H9 (cell line): Measurements from ENCODE around the gene IFT122. TPM values are rescaled to one million over a fixed set of nuclear protein-coding genes. Genes with fewer than 3 reads are reported as not detected.
"Not testable (repeated sequence)": the region's sequence is repeated elsewhere in the genome, so short reads cannot be mapped to it uniquely, and the experiment has no call there.

Experiments
- DNase-seq: peaks from one replicate; pipeline ENCODE4 v3.0.0-alpha.2; 2017
- H2AFZ ChIP-seq: one replicate; pipeline ENCODE4 v1.6.1; 2013; ENCODE audit warnings: mild to moderate bottlenecking, low read length, control low read depth, moderate library complexity
- H2AK5ac ChIP-seq: 2 replicates; pipeline ENCODE4 v1.6.1; 2013; ENCODE audit warnings: low read length, control low read depth, mixed read lengths; ENCODE audit not compliant: insufficient read length
- H2BK120ac ChIP-seq: one replicate; pipeline ENCODE4 v1.6.1; 2013; ENCODE audit warnings: low read depth, mild to moderate bottlenecking, low read length, control low read depth, inconsistent platforms; ENCODE audit not compliant: poor library complexity, severe bottlenecking
- H2BK12ac ChIP-seq: 2 replicates; pipeline ENCODE4 v1.6.1; 2013; ENCODE audit warnings: low read length, control low read depth, mixed read lengths, low read depth; ENCODE audit not compliant: insufficient read length
- H2BK15ac ChIP-seq: 2 replicates; pipeline ENCODE4 v1.6.1; 2013; ENCODE audit warnings: low read depth, low read length, control low read depth
- H2BK20ac ChIP-seq: one replicate; pipeline ENCODE4 v1.6.1; 2013; ENCODE audit warnings: low read depth, mild to moderate bottlenecking, low read length, control low read depth, inconsistent platforms; ENCODE audit not compliant: poor library complexity, severe bottlenecking
- H2BK5ac ChIP-seq: 2 replicates; pipeline ENCODE4 v1.6.1; 2013; ENCODE audit warnings: low read length, control low read depth, mixed read lengths; ENCODE audit not compliant: insufficient read length
- H3K14ac ChIP-seq: 2 replicates; pipeline ENCODE4 v1.6.1; 2013; ENCODE audit warnings: low read length, control low read depth; ENCODE audit not compliant: insufficient read depth
- H3K18ac ChIP-seq: 2 replicates; pipeline ENCODE4 v1.6.1; 2013; ENCODE audit warnings: low read depth, mild to moderate bottlenecking, mixed read lengths, low read length, control low read depth; ENCODE audit not compliant: insufficient read length
- H3K23ac ChIP-seq: 2 replicates; pipeline ENCODE4 v1.6.1; 2013; ENCODE audit warnings: low read length, control low read depth, mixed read lengths, low read depth; ENCODE audit not compliant: insufficient read length
- H3K23me2 ChIP-seq: 2 replicates; pipeline ENCODE4 v1.6.1; 2013; ENCODE audit warnings: low read depth, mild to moderate bottlenecking, mixed read lengths, low read length, control low read depth; ENCODE audit not compliant: insufficient read length, poor library complexity, severe bottlenecking
- H3K27ac ChIP-seq: 2 replicates; pipeline ENCODE4 v1.5.1; 2013; ENCODE audit warnings: low read length, control low read depth, mixed read lengths, low read depth; ENCODE audit not compliant: insufficient read length
- H3K27me3 ChIP-seq: 2 replicates; pipeline ENCODE4 v1.6.1; 2013; ENCODE audit warnings: low read length, control low read depth, inconsistent platforms; ENCODE audit not compliant: insufficient read depth
- H3K4ac ChIP-seq: 2 replicates; pipeline ENCODE4 v1.6.1; 2013; ENCODE audit warnings: low read depth, mild to moderate bottlenecking, control low read depth, inconsistent platforms, low read length, moderate library complexity
- H3K4me1 ChIP-seq: 2 replicates; pipeline ENCODE4 v1.6.1; 2013; ENCODE audit warnings: low read length, control low read depth, inconsistent platforms; ENCODE audit not compliant: insufficient read depth
- H3K4me2 ChIP-seq: 2 replicates; pipeline ENCODE4 v1.6.1; 2013; ENCODE audit warnings: low read length, control low read depth, mixed read lengths; ENCODE audit not compliant: insufficient read length, insufficient read depth
- H3K56ac ChIP-seq: 2 replicates; pipeline ENCODE4 v1.6.1; 2013; ENCODE audit warnings: low read depth, mild to moderate bottlenecking, mixed read lengths, low read length, control low read depth; ENCODE audit not compliant: insufficient read length
- H3K79me1 ChIP-seq: 2 replicates; pipeline ENCODE4 v1.6.1; 2013; ENCODE audit warnings: low read depth, mild to moderate bottlenecking, moderate library complexity, low read length, control low read depth, inconsistent platforms; ENCODE audit not compliant: insufficient read depth, poor library complexity, severe bottlenecking
- H3K79me2 ChIP-seq: 2 replicates; pipeline ENCODE4 v1.6.1; 2013; ENCODE audit warnings: low read length, control low read depth, inconsistent platforms; ENCODE audit not compliant: insufficient read depth
- H3K9ac ChIP-seq: 2 replicates; pipeline ENCODE4 v1.6.1; 2013; ENCODE audit warnings: low read length, control low read depth, mixed read lengths; ENCODE audit not compliant: insufficient read length; ENCODE audit errors: extremely low read depth
- H3K9me3 ChIP-seq: one replicate; pipeline ENCODE4 v1.6.1; 2013; ENCODE audit warnings: low read depth, low read length, inconsistent platforms; ENCODE audit not compliant: control insufficient read depth
- H3T11ph ChIP-seq: one replicate; pipeline ENCODE4 v1.6.1; 2013; ENCODE audit warnings: mild to moderate bottlenecking, low read length, control low read depth, inconsistent platforms
- H4K20me1 ChIP-seq: one replicate; pipeline ENCODE4 v1.6.1; 2013; ENCODE audit not compliant: control insufficient read depth, insufficient read length, insufficient read depth
- H4K5ac ChIP-seq: 2 replicates; pipeline ENCODE4 v1.6.1; 2013; ENCODE audit warnings: low read depth, mild to moderate bottlenecking, mixed read lengths, low read length, control low read depth; ENCODE audit not compliant: insufficient read length
- H4K8ac ChIP-seq: replicated peaks from 2 replicates; pipeline ENCODE4 v1.6.1; 2013; ENCODE audit warnings: low read length, control low read depth, mixed read lengths, low read depth; ENCODE audit not compliant: insufficient read length
- H4K91ac ChIP-seq: 2 replicates; pipeline ENCODE4 v1.6.1; 2013; ENCODE audit warnings: low read depth, mild to moderate bottlenecking, moderate library complexity, mixed read lengths, low read length, control low read depth; ENCODE audit not compliant: insufficient read length
- H3K27ac Mint-ChIP-seq, 3 experiments: 2 replicates in 2 of 3; 3 replicates in 1 of 3; pipeline ENCODE4 v1.8.0; 2020 to 2021; ENCODE audit warnings: mixed read lengths in 3 of 3, mild to moderate bottlenecking in 1 of 3, moderate library complexity in 1 of 3
- H3K27me3 Mint-ChIP-seq: 2 replicates; pipeline ENCODE4 v1.8.0; 2021; ENCODE audit warnings: low read depth, mild to moderate bottlenecking, moderate library complexity, mixed read lengths
- H3K36me3 Mint-ChIP-seq, 3 experiments: 2 replicates in 2 of 3; 3 replicates in 1 of 3; pipeline ENCODE4 v1.8.0; 2020 to 2021; ENCODE audit warnings: low read depth in 3 of 3, mixed read lengths in 3 of 3; ENCODE audit not compliant: insufficient read depth in 1 of 3
- H3K4me1 Mint-ChIP-seq, 2 experiments: 2 replicates each; pipeline ENCODE4 v1.8.0; 2020; ENCODE audit warnings: mixed read lengths in 2 of 2
- H3K4me3 Mint-ChIP-seq, 2 experiments: 2 replicates in 1 of 2; 3 replicates in 1 of 2; pipeline ENCODE4 v1.8.0; 2020 to 2021; ENCODE audit warnings: mild to moderate bottlenecking in 2 of 2, mixed read lengths in 2 of 2, moderate library complexity in 1 of 2
- H3K9me3 Mint-ChIP-seq, 2 experiments: 2 replicates in 1 of 2; 3 replicates in 1 of 2; pipeline ENCODE4 v1.8.0; 2020; ENCODE audit warnings: mild to moderate bottlenecking in 2 of 2, mixed read lengths in 2 of 2, moderate library complexity in 1 of 2
- WGBS: extraction: QIAGEN DNeasy Blood & Tissue Kit; methylation state at CpG from one replicate; pipeline ENCODE4 v1.1.7; 2013; ENCODE audit warnings: missing lambda C conversion rate, low lambda C conversion rate, mixed read lengths; ENCODE audit not compliant: insufficient read length; ENCODE audit errors: extremely low coverage; 5-methylcytosine and 5-hydroxymethylcytosine counted together
- total RNA-seq: library from RNA; stranded (reverse); gene quantifications from 2 replicates; pipeline ENCODE4 v1.2.1, GENCODE V29; 2021
- TF ChIP-seq, protein P1 (sequence below): fragments of 200-600 bp; sonication (generic); conservative IDR thresholded peaks from 3 replicates; pipeline ENCODE4 v1.8.0; 2021; ENCODE audit warnings: antibody characterized with exemption, mild to moderate bottlenecking

The IFT122 gene
- total RNA-seq, 1 experiment from 2014 or later: 19.3 TPM

DNA sequence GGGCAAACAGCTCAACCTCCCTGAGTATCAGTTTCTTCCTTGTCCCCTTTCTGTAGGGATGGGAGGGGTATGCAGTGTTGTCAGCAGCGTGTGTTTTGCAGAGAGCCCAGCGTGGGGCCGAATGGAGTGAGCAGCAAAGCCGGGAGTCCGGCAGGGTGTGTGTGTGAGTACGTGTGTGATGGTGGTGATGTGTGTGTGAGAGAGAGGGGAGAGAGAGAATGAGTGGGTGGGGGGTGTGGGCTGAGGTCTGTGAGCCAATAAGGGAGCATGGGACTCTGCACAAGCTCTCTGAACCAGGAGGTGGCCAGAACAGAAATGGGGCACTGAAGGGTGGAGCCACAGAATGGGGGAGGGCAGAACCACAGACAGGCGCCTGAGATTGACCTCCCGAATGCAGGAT lies 43.8 kb downstream of the IFT122 start:
- H3K27me3 Mint-ChIP-seq: no peaks in the 10 kb centered on the region
- no peak overlapping the region for H3K4me2 ChIP-seq
- 100% methylated on average over 1 of the region's 8 CpGs for WGBS
- no peak for DNase-seq
- H3K79me2 ChIP-seq: no peaks in the 10 kb centered on the region
- no peak overlapping the region for H2BK5ac ChIP-seq
- TF ChIP-seq, protein P1, sequence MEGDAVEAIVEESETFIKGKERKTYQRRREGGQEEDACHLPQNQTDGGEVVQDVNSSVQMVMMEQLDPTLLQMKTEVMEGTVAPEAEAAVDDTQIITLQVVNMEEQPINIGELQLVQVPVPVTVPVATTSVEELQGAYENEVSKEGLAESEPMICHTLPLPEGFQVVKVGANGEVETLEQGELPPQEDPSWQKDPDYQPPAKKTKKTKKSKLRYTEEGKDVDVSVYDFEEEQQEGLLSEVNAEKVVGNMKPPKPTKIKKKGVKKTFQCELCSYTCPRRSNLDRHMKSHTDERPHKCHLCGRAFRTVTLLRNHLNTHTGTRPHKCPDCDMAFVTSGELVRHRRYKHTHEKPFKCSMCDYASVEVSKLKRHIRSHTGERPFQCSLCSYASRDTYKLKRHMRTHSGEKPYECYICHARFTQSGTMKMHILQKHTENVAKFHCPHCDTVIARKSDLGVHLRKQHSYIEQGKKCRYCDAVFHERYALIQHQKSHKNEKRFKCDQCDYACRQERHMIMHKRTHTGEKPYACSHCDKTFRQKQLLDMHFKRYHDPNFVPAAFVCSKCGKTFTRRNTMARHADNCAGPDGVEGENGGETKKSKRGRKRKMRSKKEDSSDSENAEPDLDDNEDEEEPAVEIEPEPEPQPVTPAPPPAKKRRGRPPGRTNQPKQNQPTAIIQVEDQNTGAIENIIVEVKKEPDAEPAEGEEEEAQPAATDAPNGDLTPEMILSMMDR: no peak
- no peaks in the 10 kb centered on the region for H3K27me3 ChIP-seq
- H3K23me2 ChIP-seq: no peaks in the 10 kb centered on the region
- H3K9me3 ChIP-seq: no peaks in the 10 kb centered on the region
- H4K8ac ChIP-seq: no peak overlapping the region
- no peak overlapping the region for H4K91ac ChIP-seq
- H2BK20ac ChIP-seq: no peak overlapping the region
- peaks cover 49 to 55% of the 10 kb centered on the region in 2 experiments for H3K4me1 Mint-ChIP-seq
- no peak overlapping the region for H3T11ph ChIP-seq
- H2BK15ac ChIP-seq: no peak overlapping the region
- H3K4me3 Mint-ChIP-seq: peak overlapping the region in 1 of 2 experiments; percentile 31; a peak in 2 of 5 replicates
- no peak overlapping the region for H3K9ac ChIP-seq
- H3K9me3 Mint-ChIP-seq: no peaks in the 10 kb centered on the region; a peak in 1 of 5 replicates
- no peak overlapping the region for H3K18ac ChIP-seq
- H3K27ac ChIP-seq: no peak overlapping the region
- peaks cover 8 to 37% (median 25%) of the 10 kb centered on the region in 3 experiments for H3K36me3 Mint-ChIP-seq
- H2BK120ac ChIP-seq: no peak overlapping the region
- H2AFZ ChIP-seq: no peak overlapping the region
- no peak overlapping the region for H3K4ac ChIP-seq
- H3K14ac ChIP-seq: no peak overlapping the region
- H2BK12ac ChIP-seq: no peak overlapping the region
- H3K27ac Mint-ChIP-seq: peak overlapping the region in 2 of 3 experiments; percentile 79 to 84; a peak in 4 of 7 replicates
- H4K20me1 ChIP-seq: no peaks in the 10 kb centered on the region
- H2AK5ac ChIP-seq: no peak overlapping the region
- no peak overlapping the region for H3K23ac ChIP-seq
- no peaks in the 10 kb centered on the region for H3K79me1 ChIP-seq
- H3K56ac ChIP-seq: no peak overlapping the region
- H3K4me1 ChIP-seq: peaks cover 11% of the 10 kb centered on the region; the same call in 1 of the 2 replicates
- H4K5ac ChIP-seq: no peak overlapping the region

GRCh38 chr3:129485146-129485545 lies 45.1 kb downstream of the IFT122 start:
- not testable (repeated sequence) for H3K27ac Mint-ChIP-seq, H3K79me2 ChIP-seq, H2BK12ac ChIP-seq, H3K79me1 ChIP-seq, H2BK20ac ChIP-seq, H2BK15ac ChIP-seq, H2AK5ac ChIP-seq, H3K23me2 ChIP-seq, H2BK120ac ChIP-seq, DNase-seq, H3K9me3 Mint-ChIP-seq, H4K20me1 ChIP-seq, H4K8ac ChIP-seq, H3K9ac ChIP-seq, H3K9me3 ChIP-seq, H4K91ac ChIP-seq, H3K14ac ChIP-seq, H3T11ph ChIP-seq, H3K18ac ChIP-seq, H3K56ac ChIP-seq, H2BK5ac ChIP-seq, H4K5ac ChIP-seq, H3K4me2 ChIP-seq, H3K27me3 Mint-ChIP-seq, H3K27ac ChIP-seq, H2AFZ ChIP-seq, H3K27me3 ChIP-seq, H3K4me3 Mint-ChIP-seq, H3K23ac ChIP-seq, H3K4ac ChIP-seq
- peaks cover 11% of the 10 kb centered on the region; the same call in 1 of the 2 replicates for H3K4me1 ChIP-seq
- peaks cover 49 to 55% of the 10 kb centered on the region in 2 experiments for H3K4me1 Mint-ChIP-seq
- peaks cover 6 to 32% (median 21%) of the 10 kb centered on the region in 3 experiments; a peak in 6 of 7 replicates for H3K36me3 Mint-ChIP-seq
- WGBS: no CpG with 5 or more reads among the region's 6 CpGs
